Tibial nerve (tissue), 4 donors: ENCODE results near the gene NUAK2. TPM values are rescaled to one million over a fixed set of nuclear protein-coding genes. Genes with fewer than 3 reads are reported as not detected.

Experiments used
- DNase-seq, 2 donors: peaks; one replicate each; pipeline ENCODE4 v3.0.0-alpha.2; 2019; ENCODE audit warnings: low spot score in 2 of 2
- H3K27ac ChIP-seq, 4 donors: fragments of 200-600 bp; sonication (generic) in 3 of 4; one replicate each; pipeline ENCODE4 v1.5.1; 2017 to 2019; ENCODE audit warnings: mild to moderate bottlenecking in 1 of 4
- H3K27me3 ChIP-seq, 2 donors: fragments of 200-600 bp; sonication (generic) in 1 of 2; one replicate each; pipeline versions ENCODE4 v1.5.1 to v1.6.0; 2017 to 2019
- H3K36me3 ChIP-seq, 3 donors: fragments of 200-600 bp; sonication (generic); one replicate each; pipeline ENCODE4 v1.5.1; 2018 to 2019
- H3K4me1 ChIP-seq, 4 donors: fragments of 200-600 bp; sonication (generic) in 3 of 4; one replicate each; pipeline ENCODE4 v1.5.1; 2017 to 2019
- H3K4me3 ChIP-seq, 4 donors: fragments of 200-600 bp; sonication (generic) in 3 of 4; one replicate each; pipeline ENCODE4 v1.5.1; 2017 to 2019; ENCODE audit warnings: mild to moderate bottlenecking in 1 of 4, moderate library complexity in 1 of 4
- H3K9me3 ChIP-seq, 4 donors: fragments of 200-600 bp; sonication (generic) in 3 of 4; one replicate each; pipeline ENCODE4 v1.5.1; 2017 to 2019
- EP300 ChIP-seq, 2 donors: sonication (generic); formaldehyde crosslinking; IDR thresholded peaks; one replicate each; pipeline ENCODE4 v1.6.1; 2017; ENCODE audit warnings: antibody characterized with exemption in 2 of 2, mild to moderate bottlenecking in 1 of 2
- POLR2A ChIP-seq, 2 donors: fragments of 450-650 bp; IDR thresholded peaks; one replicate each; pipeline ENCODE4 v1.6.1; 2017; ENCODE audit warnings: antibody characterized with exemption in 2 of 2, mild to moderate bottlenecking in 2 of 2, moderate library complexity in 2 of 2
- WGBS, 2 donors: methylation state at CpG; one replicate each; pipeline ENCODE4 v1.1.5; 2018; 5-methylcytosine and 5-hydroxymethylcytosine counted together
- small RNA-seq: library from RNA; depleted of rRNA; stranded (forward); fragments of <200 nt; gene quantifications from one replicate; pipeline ENCODE3, GENCODE V24; 2016
- total RNA-seq, 4 donors: library from RNA; depleted of rRNA; stranded (reverse); fragments of >200 nt; gene quantifications; one replicate each; pipeline ENCODE4 v1.1.0, GENCODE V29; 2016
- TF ChIP-seq, protein P1 (sequence below), 5 experiments: fragments of 200-600 bp in 3 of 5; fragments of 450-650 bp in 2 of 5; sonication (generic) in 3 of 5; IDR thresholded peaks; one replicate each; pipeline ENCODE4 v1.5.1; 2016 to 2019; ENCODE audit warnings: antibody characterized with exemption in 5 of 5, mild to moderate bottlenecking in 3 of 5, moderate library complexity in 2 of 5

NUAK2 gene
- total RNA-seq, 4 donors from 2014 or later = 0.60 to 5.3 (median 2.7) TPM

DNA sequence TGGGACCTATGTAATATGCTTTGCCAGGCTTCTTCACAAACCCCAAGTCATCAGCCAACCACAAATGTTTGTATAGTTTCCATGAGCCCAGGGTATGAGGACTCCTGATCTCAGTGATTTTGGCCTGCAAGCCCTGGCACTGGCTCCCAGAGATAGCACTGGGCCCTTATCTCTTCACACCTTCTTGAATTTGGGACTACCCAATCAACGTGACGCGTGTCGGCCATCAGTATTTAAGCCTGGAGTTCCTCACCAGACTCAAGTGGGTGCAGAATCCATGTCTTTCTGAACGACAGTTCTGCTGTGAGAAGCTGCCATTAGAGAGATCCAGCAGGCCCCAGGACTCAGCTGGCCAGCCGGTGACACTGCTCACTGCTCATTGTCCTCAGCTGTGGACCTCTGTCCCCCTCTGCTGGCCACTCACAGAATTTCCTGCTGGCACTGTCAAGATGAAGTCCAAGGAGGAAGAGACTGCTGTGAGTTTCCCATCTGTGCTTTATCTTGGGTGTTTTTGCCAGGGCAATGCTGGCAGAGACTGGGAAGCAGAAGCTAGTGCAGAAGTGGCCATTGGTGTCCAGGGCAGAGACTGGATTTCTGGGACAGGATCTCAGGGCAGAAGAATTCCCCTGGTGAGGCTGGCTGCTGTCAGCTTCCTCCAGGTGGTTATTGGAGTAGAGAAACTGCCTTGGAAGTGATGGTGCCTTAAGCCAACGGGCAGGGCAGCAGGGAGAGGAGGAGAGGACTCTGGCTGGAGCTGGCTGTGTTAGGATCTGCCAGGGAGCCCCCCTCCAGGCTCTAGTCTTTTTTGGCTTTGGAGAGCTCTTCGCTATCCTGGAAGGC, 65.4 kb downstream of the NUAK2 start:
- DNase-seq = peak; percentile 92 to 98
- TF ChIP-seq EP300 (IDR thresholded peaks at IDR 0.05) (peak in 1 of 2 donors; percentile 40), POLR2A (IDR thresholded peaks at IDR 0.05) (no peak)
- TF ChIP-seq, protein P1, sequence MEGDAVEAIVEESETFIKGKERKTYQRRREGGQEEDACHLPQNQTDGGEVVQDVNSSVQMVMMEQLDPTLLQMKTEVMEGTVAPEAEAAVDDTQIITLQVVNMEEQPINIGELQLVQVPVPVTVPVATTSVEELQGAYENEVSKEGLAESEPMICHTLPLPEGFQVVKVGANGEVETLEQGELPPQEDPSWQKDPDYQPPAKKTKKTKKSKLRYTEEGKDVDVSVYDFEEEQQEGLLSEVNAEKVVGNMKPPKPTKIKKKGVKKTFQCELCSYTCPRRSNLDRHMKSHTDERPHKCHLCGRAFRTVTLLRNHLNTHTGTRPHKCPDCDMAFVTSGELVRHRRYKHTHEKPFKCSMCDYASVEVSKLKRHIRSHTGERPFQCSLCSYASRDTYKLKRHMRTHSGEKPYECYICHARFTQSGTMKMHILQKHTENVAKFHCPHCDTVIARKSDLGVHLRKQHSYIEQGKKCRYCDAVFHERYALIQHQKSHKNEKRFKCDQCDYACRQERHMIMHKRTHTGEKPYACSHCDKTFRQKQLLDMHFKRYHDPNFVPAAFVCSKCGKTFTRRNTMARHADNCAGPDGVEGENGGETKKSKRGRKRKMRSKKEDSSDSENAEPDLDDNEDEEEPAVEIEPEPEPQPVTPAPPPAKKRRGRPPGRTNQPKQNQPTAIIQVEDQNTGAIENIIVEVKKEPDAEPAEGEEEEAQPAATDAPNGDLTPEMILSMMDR (IDR thresholded peaks at IDR 0.05) = peak; percentile 92 to 97 (median 97)
- Histone ChIP-seq H3K4me1 (peaks cover 0 to 48% (median 6%) of the 10 kb centered on the region in 4 donors), H3K4me3 (no peak overlapping the region), H3K27ac (peak overlapping the region in 1 of 4 donors; percentile 38), H3K9me3 (no peaks in the 10 kb centered on the region), H3K36me3 (no peaks in the 10 kb centered on the region), H3K27me3 (no peaks in the 10 kb centered on the region)
- WGBS, 2 donors = 35 to 48% methylated on average over 8 of the region's 8 CpGs

Small RNA genes lying within 50 kb of the gene (small RNA-seq; reads per million reads assigned to genes)
- not detected for gene SNRPGP10

Other genes with a start within 250 kb of the NUAK2 start
- gene TMEM81, start 237.3 kb downstream of the NUAK2 start, total RNA-seq = 1 to 10 TPM in 2 of 4 donors, under 1 TPM in 1, not detected in 1; 0.44 to 3.6 (median 2.3) TPM
- 10 to 100 TPM; 12.5 to 18.4 (median 14.4) TPM for gene RBBP5, start 199.8 kb downstream of the NUAK2 start, total RNA-seq
- 10 to 100 TPM; 10.5 to 15.5 (median 14.1) TPM for gene DSTYK, start 110.0 kb downstream of the NUAK2 start, total RNA-seq
- 1 to 10 TPM; 2.4 to 4.8 (median 2.7) TPM for gene TMCC2, start 93.8 kb downstream of the NUAK2 start, total RNA-seq
- gene KLHDC8A, start 35.2 kb upstream of the NUAK2 start, total RNA-seq = 1 to 10 TPM; 4.1 to 5.5 (median 4.6) TPM
- gene LEMD1, start 100.3 kb upstream of the NUAK2 start, total RNA-seq = not detected
- gene BLACAT1, start 134.3 kb upstream of the NUAK2 start, total RNA-seq = under 1 TPM in 1 of 4 donors, not detected in 3; 0.44 TPM
- 10 to 100 TPM in 1 of 4 donors, 1 to 10 TPM in 3; 5.1 to 14.1 (median 7.5) TPM for gene CDK18, start 182.9 kb upstream of the NUAK2 start, total RNA-seq